GM19238 (cell line): ENCODE measurements around the gene KCNK3.
"Not testable (repeated sequence)": the region's sequence is repeated elsewhere in the genome, so short reads cannot be mapped to it uniquely, and the experiment has no call there.

Experiments
- DNase-seq: peaks from one replicate; pipeline ENCODE4 v3.0.0; 2011; ENCODE audit warnings: low spot score; ENCODE audit not compliant: insufficient read length

The KCNK3 gene

GRCh38 chr2:26665296-26665695 is 27.2 kb upstream of the KCNK3 start:
- DNase-seq: not testable (repeated sequence)

DNA sequence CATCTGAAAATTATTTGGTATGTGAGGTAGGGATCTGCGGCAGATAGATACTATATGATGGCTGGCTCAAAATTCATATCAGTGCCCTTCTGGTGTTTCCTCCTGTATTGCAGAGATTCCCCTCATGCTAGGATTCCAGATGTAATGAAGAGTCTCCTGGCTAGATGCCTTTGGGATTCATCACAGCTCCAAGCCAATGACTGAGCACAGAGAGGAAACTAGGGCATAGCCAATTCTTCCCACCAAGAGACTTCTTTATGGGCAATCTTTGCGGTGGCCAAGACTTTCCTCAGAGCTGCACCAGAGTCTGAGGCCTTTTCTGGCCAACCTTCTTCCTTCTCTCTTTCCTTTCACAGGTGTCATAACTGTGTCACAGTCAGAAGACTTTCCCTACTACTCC is 25.9 kb upstream of the KCNK3 start:
- DNase-seq: no peak

GRCh38 chr2:26668041-26668440 is 24.5 kb upstream of the KCNK3 start:
- no peak for DNase-seq

- DNase-seq: no peak
Measured at GRCh38 chr2:26668856-26669750, 23.4 kb upstream of the KCNK3 start.

GRCh38 chr2:26670171-26670570 is 22.4 kb upstream of the KCNK3 start:
- no peak for DNase-seq

DNA sequence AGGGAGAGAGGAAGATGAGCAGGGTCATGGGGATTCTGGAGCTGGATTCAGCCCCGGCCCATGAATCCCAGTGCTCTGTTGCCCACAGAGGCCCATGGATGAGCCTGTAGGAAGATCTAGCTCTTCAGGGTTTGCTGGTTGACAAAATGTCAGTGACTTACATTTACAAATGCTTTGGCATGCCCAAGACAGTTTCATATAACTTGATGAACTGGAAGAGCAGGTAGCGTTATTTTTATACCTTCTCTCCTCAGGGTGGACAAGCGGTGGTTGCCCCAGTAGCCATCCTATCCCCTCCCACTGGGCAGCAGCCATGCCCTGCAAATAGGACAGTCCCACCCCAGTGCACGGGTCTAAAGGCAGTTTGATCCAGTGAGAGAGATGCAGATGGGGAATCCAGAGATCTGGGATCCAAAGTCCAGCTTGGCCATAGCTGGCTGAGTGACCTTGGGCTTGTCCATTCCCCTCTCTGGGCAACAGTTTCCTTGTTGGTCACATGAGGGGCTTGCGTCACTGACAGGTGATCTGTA is 21.5 kb upstream of the KCNK3 start:
- DNase-seq: no peak

GRCh38 chr2:26671691-26672090 is 20.8 kb upstream of the KCNK3 start:
- DNase-seq: no peak

- no peak for DNase-seq
Measured at GRCh38 chr2:26672112-26672817, 20.3 kb upstream of the KCNK3 start.

DNA sequence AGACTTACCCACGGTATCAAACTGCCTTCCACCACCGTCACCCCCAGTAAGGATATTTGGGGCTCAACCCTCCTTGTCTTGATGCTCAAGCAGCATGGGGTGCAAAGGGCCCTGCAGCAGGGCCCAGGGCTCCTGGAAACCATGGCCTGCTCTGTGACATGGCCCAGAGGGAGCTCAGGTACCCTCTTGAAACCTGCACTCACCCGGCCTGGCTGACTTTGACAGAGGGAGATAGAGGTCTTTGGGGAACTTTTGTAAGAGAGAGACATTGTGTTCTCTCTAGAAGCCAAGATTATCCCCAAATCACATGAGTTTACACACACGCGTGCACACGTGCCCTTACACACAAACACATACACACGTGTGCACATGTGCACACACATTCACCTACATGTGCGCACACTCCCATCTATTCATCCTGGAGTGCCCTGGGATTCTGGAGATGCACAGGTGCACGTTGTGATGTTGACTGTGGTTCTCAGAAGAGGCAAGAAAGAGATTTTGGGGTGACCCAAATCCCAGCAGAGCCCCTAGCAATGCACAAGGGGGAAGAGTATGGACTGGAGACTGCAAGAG is 19.6 kb upstream of the KCNK3 start:
- no peak for DNase-seq

- DNase-seq: no peak
Measured at GRCh38 chr2:26674002-26674751, 18.3 kb upstream of the KCNK3 start.

GRCh38 chr2:26674771-26675170 is 17.8 kb upstream of the KCNK3 start:
- DNase-seq: no peak

- no peak for DNase-seq
Measured at GRCh38 chr2:26675651-26676255, 16.8 kb upstream of the KCNK3 start.

GRCh38 chr2:26678035-26678434 is 14.5 kb upstream of the KCNK3 start:
- DNase-seq: no peak

GRCh38 chr2:26679867-26680266 is 12.7 kb upstream of the KCNK3 start:
- no peak for DNase-seq

DNA sequence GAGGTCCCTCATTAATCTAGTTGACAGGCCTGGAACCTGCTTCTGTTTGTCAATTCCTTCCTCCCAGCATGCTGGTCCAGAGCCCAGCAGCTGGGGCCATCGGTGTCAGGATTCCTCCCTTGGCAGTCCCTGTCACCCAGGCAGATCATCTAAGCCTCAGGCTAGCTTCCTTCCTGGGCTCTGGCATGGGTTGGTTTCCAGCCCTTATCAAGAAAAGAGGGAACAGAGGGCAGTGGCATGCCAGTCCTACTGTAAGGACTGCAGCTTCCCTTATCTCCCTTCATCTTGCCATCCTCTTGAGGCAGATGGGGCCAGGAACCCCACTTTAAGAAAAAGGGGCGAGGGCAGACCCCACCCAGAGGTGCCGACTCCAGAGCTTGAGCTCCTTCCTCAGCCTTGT is 10.9 kb upstream of the KCNK3 start:
- no peak for DNase-seq

GRCh38 chr2:26682155-26682554 is 10.4 kb upstream of the KCNK3 start:
- DNase-seq: no peak

GRCh38 chr2:26683583-26683982 is 8.9 kb upstream of the KCNK3 start:
- no peak for DNase-seq

DNA sequence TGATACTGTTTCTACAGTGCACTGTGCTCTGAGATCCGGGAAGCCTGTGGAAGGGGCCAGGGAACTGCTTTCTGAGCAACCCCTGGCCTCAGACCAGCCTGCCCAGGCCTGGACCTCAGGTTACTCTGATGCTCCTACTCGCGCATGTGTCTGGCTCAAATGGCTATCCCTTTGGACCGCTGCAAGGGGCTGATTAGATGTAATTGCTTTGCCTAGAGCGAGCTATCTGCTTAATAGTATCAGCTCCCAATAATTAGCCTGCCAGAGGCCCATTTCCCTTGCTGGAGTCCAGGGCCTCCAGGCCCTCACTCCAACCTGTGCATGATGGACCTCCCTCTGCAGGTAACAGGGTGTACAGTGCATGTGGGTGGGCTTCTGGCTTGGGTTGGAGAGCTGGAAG is 7.2 kb upstream of the KCNK3 start:
- DNase-seq: no peak

DNA sequence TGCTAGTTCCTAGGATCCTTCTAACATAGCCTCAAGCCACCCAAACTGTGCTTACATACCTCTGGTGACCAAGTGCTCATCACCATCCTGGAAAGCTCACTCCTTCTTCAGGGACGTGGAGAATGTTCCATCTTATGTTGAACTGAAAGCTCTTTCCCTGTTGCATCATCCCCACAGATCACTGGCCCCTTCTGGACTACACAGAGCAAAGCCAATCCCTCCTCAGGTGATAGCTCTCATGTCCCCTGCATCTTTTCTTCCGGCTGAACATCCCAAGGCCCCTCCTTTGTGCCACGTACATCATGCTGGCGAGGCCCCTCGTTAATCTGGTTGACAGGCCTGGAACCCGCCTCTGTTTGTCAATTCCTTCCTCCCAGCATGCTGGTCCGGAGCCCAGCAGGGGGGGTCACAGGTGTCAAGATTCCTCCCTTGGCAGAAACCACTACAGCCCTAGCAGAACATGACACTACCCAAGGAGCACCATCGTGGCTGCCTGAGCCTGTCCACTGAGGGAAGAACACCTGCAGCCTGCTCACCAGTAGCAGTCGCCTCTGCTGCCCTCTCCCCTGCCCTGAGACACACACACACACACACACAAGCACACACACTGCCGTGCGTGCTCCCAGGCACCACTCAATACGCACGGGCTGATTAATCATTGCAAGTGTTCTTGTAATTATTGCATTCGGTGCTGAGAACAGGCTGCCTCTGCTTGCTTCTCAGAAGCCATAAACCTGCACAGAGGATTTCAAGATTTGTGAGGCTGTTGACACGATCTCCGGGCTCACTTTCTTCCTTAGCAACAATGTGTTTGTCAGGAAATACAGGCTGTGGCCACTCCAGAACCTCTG is 6.3 kb upstream of the KCNK3 start:
- DNase-seq: no peak

DNA sequence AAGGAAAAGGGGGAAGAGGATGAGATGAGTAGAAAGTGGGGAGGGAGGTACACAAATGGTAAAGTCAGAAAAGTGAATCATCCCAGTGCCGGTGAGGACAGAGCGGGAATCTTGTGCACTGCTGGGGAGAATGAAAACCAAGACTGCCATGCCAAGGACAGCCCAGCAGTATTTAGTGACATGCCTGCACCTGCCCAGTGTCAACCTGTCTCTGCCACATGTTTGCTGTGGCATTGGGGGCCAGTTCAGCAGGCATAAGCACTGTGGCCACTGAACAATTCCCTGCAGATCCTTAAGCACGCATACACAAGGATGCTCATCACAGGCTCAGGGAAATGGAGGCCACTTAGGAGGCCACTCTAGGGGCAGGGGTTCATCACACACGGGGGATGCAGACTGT is 5.2 kb upstream of the KCNK3 start:
- no peak for DNase-seq
